Calu3 (cell line): ENCODE measurements around the gene RIPOR3. TPM values are rescaled to one million over a fixed set of nuclear protein-coding genes. Genes with fewer than 3 reads are reported as not detected.

ENCODE experiments used
- BruUV-seq: library from RNA; stranded (reverse); fragments of 400-500 nt; replicated peaks from 2 replicates; lab custom pipeline; 2021; lab: Mats Ljungman, UMichigan
- CTCF ChIA-PET: fragments of 300-600 bp; sonication (Branson Sonifier 250); formaldehyde crosslinking; loops from one replicate; lab custom pipeline; 2022; ENCODE audit warnings: antibody characterized with exemption; lab: Charles Lee
- DNase-seq: peaks from one replicate; pipeline ENCODE4 v3.0.0; 2022
- H3K27ac Mint-ChIP-seq: one replicate; pipeline ENCODE4 v1.8.0; 2022; ENCODE audit warnings: mixed read lengths; ENCODE audit not compliant: unreplicated experiment
- H3K27me3 Mint-ChIP-seq: one replicate; pipeline ENCODE4 v1.8.0; 2022; ENCODE audit warnings: mixed read lengths; ENCODE audit not compliant: unreplicated experiment
- H3K36me3 Mint-ChIP-seq: one replicate; pipeline ENCODE4 v1.8.0; 2022; ENCODE audit warnings: mild to moderate bottlenecking, moderate library complexity, mixed read lengths; ENCODE audit not compliant: insufficient read depth, unreplicated experiment
- H3K4me1 Mint-ChIP-seq: one replicate; pipeline ENCODE4 v1.8.0; 2022; ENCODE audit warnings: mild to moderate bottlenecking, low read depth, mixed read lengths; ENCODE audit not compliant: unreplicated experiment
- H3K4me3 Mint-ChIP-seq: one replicate; pipeline ENCODE4 v1.8.0; 2022; ENCODE audit warnings: mild to moderate bottlenecking, low read depth, moderate library complexity, mixed read lengths; ENCODE audit not compliant: unreplicated experiment
- H3K9me3 Mint-ChIP-seq: one replicate; pipeline ENCODE4 v1.8.0; 2022; ENCODE audit warnings: low read depth, mixed read lengths; ENCODE audit not compliant: unreplicated experiment
- CTCF ChIP-seq: fragments of 200-600 bp; IDR thresholded peaks from one replicate; pipeline ENCODE4 v1.8.0; 2022; ENCODE audit warnings: antibody characterized with exemption; ENCODE audit not compliant: unreplicated experiment
- intact Hi-C: fragments of 100-400 bp; cut with micrococcal nuclease; formaldehyde crosslinking; loops from one replicate; pipeline ENCODE4 v1.10.0; 2022; ENCODE audit not compliant: unreplicated experiment
- total RNA-seq: library from RNA; stranded (reverse); gene quantifications from 2 replicates; pipeline ENCODE4 v1.2.3, GENCODE V29; 2022

RIPOR3 gene
- total RNA-seq, 1 experiment from 2014 or later: 4.0 TPM

GRCh38 chr20:50720026-50720425 is 28.7 kb upstream of the RIPOR3 start:
- Mint-ChIP-seq H3K9me3 (no peaks in the 10 kb centered on the region), H3K27ac (no peak overlapping the region), H3K36me3 (no peaks in the 10 kb centered on the region), H3K4me3 (no peak overlapping the region), H3K4me1 (peaks cover 10% of the 10 kb centered on the region), H3K27me3 (no peaks in the 10 kb centered on the region)
- CTCF ChIA-PET: interaction anchor here (0.6 to 0.9 kb wide), 2 partner anchors 42 to 171 kb away, joined by 3 read pairs; no protein-coding TSS in a partner anchor
- TF ChIP-seq CTCF: no peak
- DNase-seq: no peak
- intact Hi-C loops: no loop called here
- no TSS peak for BruUV-seq

GRCh38 chr20:50719328-50719727 is 28.0 kb upstream of the RIPOR3 start:
- no peaks in the 10 kb centered on the region for H3K36me3 Mint-ChIP-seq
- intact Hi-C loops: loop anchor here (2.0 kb wide), 1 partner anchor 57 kb away; no protein-coding TSS in a partner anchor
- no peaks in the 10 kb centered on the region for H3K27me3 Mint-ChIP-seq
- H3K4me1 Mint-ChIP-seq: peaks cover 10% of the 10 kb centered on the region
- no peak for TF ChIP-seq CTCF
- no peaks in the 10 kb centered on the region for H3K9me3 Mint-ChIP-seq
- H3K27ac Mint-ChIP-seq: no peak overlapping the region
- CTCF ChIA-PET: no interaction called here
- no peak overlapping the region for H3K4me3 Mint-ChIP-seq
- no TSS peak for BruUV-seq
- DNase-seq: no peak

- CTCF ChIA-PET: interaction anchor here (0.6 to 1.9 kb wide), 12 partner anchors 10 to 130 kb away, joined by 3 to 19 read pairs (median 6); no protein-coding TSS in a partner anchor
- intact Hi-C loops: loop anchor here (2.0 kb wide), 1 partner anchor 55 kb away; no protein-coding TSS in a partner anchor
- DNase-seq: peak; percentile 55
- Mint-ChIP-seq H3K27me3 (no peaks in the 10 kb centered on the region), H3K9me3 (no peaks in the 10 kb centered on the region), H3K4me3 (no peak overlapping the region), H3K27ac (peak overlapping the region; percentile 25), H3K36me3 (no peaks in the 10 kb centered on the region), H3K4me1 (peaks cover 19% of the 10 kb centered on the region)
- TF ChIP-seq CTCF: no peak
- no TSS peak for BruUV-seq
Observed at GRCh38 chr20:50717974-50718761, 26.8 kb upstream of the RIPOR3 start.

GRCh38 chr20:50717312-50717711 is 26.0 kb upstream of the RIPOR3 start:
- BruUV-seq: no TSS peak
- no peaks in the 10 kb centered on the region for H3K36me3 Mint-ChIP-seq

More at GRCh38 chr20:50717312-50717711, 26.0 kb upstream of the RIPOR3 start:
- Mint-ChIP-seq H3K4me1 (peaks cover 28% of the 10 kb centered on the region), H3K4me3 (no peak overlapping the region), H3K27me3 (no peaks in the 10 kb centered on the region), H3K9me3 (no peaks in the 10 kb centered on the region), H3K27ac (peak overlapping the region; percentile 25)
- CTCF ChIA-PET: interaction anchor here (0.6 to 1.9 kb wide), 12 partner anchors 11 to 266 kb away, joined by 3 to 19 read pairs (median 6); no protein-coding TSS in a partner anchor
- intact Hi-C loops: no loop called here
- DNase-seq: no peak
- TF ChIP-seq CTCF: no peak
